ENCODE results near the gene GLG1.
"Not testable (repeated sequence)": the region's sequence is repeated elsewhere in the genome, so short reads cannot be mapped to it uniquely, and the experiment has no call there.

The GLG1 gene

GRCh38 chr16:74573622-74574021, 33.3 kb downstream of the GLG1 start:
- no peak for FAIRE-seq

GRCh38 chr16:74570412-74571301, 36.3 kb downstream of the GLG1 start:
- FAIRE-seq: no peak

DNA sequence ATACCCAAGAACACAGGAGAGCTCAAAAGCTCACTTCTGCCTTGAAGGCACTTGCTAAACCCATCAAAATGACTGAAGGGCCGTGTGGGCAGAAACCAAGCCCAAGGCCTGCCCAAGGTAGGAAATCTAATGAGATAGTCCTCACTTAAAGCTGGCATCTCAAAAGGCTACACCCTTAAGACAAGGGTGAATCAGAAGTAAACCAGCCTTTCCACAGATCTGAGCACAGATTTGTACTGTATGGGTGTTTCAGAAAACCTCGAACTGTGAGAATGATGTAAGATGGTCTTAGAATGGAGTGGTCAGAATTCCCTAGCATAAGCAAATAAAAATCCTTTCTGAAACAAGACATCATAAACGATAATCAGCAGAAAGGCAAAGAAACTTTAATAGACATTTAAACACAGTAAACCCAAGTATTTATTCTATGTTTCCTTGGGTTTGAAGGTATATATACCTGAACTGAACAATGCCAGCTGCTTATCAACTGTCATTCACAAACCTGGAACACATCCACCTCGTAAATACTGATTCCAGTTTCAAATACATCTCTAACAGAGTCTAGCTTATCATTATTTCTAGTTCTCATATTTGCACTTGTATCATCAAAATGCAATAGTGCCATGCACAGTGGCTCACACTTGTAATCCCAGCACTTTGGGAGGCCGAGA, 37.8 kb downstream of the GLG1 start:
- FAIRE-seq: no peak

DNA sequence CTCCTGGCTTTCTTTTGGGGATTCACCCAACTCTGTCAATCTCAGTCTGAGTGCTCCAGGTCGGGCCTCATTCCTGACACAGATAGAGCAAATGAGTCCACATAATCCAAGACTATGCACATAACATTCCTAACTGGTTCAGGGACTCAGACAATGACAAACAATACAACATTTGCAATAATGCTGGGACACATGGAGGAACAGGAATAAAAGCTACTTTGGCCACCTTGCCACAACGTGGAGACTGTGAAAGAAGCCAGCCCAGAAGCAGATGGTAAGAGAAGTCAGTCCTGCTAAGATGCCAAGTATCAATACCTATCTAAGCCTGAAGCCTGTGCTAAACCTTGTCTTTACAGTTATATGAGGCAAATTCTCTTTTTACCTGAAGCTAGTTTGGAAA, 39.0 kb downstream of the GLG1 start:
- no peak for FAIRE-seq

DNA sequence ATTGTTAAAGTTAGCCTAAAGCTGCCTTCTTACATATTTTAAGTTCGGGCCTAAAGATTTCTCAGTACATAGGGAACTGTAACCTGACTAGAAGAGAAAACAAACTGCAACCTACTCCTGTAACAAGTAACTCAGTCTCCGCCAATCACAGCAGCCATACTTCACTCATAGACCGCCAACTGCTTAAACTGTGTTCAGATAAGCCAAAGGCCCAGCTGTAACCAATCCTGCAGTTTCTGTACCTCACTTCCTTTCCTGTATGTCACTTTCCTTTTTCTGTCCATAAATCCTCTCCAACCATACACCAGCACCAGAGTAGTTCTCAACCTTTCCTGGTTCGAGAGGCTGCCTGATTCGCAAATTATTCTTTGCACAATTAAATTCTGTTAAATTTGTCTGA, 41.5 kb downstream of the GLG1 start:
- FAIRE-seq: no peak

GRCh38 chr16:74564451-74564984, 42.4 kb downstream of the GLG1 start:
- no peak for FAIRE-seq

- FAIRE-seq: no peak
These were observed 43.1 kb downstream of the GLG1 start for GRCh38 chr16:74563828-74564263.

GRCh38 chr16:74562117-74562516, 44.8 kb downstream of the GLG1 start:
- FAIRE-seq: no peak

GRCh38 chr16:74561626-74562025, 45.3 kb downstream of the GLG1 start:
- FAIRE-seq: no peak

GRCh38 chr16:74560912-74561311, 46.0 kb downstream of the GLG1 start:
- no peak for FAIRE-seq

GRCh38 chr16:74558873-74559272, 48.0 kb downstream of the GLG1 start:
- no peak for FAIRE-seq

DNA sequence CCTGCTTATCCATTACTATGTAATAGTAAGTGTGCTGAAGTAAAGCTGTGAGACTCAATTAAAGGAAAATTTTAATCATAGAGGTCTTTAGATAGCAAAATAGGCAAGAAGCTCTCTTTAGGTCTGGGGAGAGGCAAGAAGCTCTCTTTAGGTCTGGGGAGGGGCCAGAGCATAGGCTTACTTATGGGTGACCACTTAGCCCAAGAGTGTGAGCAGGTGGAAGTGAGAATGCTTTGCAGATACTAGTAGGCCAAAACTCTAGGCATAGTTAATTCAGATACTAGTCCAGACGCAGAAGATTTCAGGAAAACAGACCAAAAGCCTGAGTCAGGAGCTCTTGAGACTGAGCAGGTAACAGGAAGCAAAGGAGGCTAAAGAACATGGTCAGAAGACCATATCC, 49.6 kb downstream of the GLG1 start:
- FAIRE-seq: no peak

GRCh38 chr16:74556375-74556922, 50.5 kb downstream of the GLG1 start:
- no peak for FAIRE-seq

GRCh38 chr16:74552357-74552756, 54.6 kb downstream of the GLG1 start:
- FAIRE-seq: not testable (repeated sequence)

- FAIRE-seq: not testable (repeated sequence)
These were observed 56.5 kb downstream of the GLG1 start for GRCh38 chr16:74550227-74551019.

DNA sequence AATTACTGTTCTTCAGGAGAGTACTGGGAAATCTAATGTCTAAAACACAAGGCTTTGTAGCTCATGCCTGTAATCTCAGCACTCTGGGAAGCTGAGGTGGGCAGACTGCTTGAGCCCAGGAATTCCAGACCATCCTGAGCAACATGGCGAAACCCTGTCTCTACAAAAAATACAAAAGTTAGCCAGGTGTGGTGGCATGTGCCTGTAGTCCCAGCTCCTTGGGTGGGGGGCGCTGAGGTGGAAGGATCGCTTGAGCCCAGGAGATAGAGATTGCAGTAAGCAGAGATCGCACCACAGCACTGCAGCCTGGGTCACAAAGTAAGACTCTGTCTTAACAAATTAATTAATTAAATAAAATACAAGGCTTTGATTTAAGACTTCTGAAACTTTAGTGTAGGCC, 60.8 kb downstream of the GLG1 start:
- FAIRE-seq: not testable (repeated sequence)

DNA sequence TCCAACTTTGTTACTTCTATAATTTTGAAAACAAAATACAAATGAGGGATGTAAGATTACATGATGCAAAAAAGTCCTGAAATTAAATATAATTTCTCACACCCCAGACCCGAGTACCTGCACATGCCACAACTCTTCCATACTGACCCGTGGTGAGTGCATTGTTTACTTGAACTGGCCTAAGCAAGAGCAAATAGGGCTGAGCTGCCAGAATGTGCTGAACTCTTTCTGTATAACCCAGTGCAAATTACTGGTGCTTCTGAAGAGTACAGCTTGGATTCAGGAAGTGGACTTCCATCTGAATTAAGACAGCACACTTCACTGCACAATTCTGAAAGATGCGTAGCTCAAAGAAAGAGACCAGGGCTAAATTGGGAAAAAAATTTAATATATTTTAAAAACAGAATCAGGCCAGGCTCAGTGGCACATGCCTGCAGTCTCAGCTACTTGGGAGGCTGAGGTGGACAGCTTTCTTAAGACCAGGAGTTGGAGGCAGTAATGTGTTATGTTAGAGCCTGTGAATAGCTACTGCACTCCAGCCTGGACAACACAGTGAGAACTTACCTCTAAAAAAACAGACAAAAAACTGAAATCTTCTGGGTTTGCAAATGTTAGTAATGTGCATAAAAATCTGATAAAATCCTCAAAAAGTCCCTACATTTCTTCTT, 63.9 kb downstream of the GLG1 start:
- not testable (repeated sequence) for FAIRE-seq

GRCh38 chr16:74540663-74541062, 66.3 kb downstream of the GLG1 start:
- FAIRE-seq: not testable (repeated sequence)

- FAIRE-seq: not testable (repeated sequence)
These were observed 68.1 kb downstream of the GLG1 start for GRCh38 chr16:74538801-74539200.

DNA sequence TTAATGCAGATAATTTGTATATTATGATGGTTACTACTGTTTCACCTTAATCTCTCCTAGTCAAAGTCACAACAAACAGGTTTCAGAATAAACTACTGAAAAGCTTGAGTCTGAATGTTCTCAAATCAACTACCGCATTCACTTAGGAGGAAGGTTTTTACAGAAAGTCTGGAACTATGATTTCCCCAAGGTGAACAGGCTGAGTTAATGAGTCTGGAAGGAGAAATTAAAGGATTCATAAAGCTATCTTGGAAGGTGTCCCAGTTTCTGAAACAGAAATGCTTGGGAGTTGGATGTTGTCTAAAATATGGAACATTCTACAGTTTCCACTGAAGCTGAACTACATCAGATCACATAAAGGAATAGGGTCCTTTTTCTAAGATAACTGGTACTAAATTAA, 69.2 kb downstream of the GLG1 start:
- not testable (repeated sequence) for FAIRE-seq

- not testable (repeated sequence) for FAIRE-seq
These were observed 72.3 kb downstream of the GLG1 start for GRCh38 chr16:74534650-74535049.

GRCh38 chr16:74524926-74525325, 82.0 kb downstream of the GLG1 start:
- FAIRE-seq: no peak

All from colon (tissue), 2 donors.